CD4-positive, alpha-beta T cell (primary cell): ENCODE data around the gene OR52R1. TPM values are rescaled to one million over a fixed set of nuclear protein-coding genes. Genes with fewer than 3 reads are reported as not detected.
"Not testable (repeated sequence)": the region's sequence is repeated elsewhere in the genome, so short reads cannot be mapped to it uniquely, and the experiment has no call there.

Source experiments
- ATAC-seq: fragments of 200-7000 bp; cut with Tn5 transposase; one replicate; pipeline ENCODE4 v1.10.0; 2022; ENCODE audit warnings: mild to moderate bottlenecking; ENCODE audit not compliant: poor library complexity
- CTCF ChIA-PET: fragments of 350-600 bp; sonication (Branson Sonifier 250); formaldehyde crosslinking; loops from one replicate; lab custom pipeline; 2021; ENCODE audit warnings: antibody characterized with exemption, inconsistent platforms; lab: Charles Lee
- POLR2A ChIA-PET: fragments of 350-600 bp; sonication (Branson Sonifier 250); formaldehyde crosslinking; loops from one replicate; lab custom pipeline; 2021; ENCODE audit warnings: antibody characterized with exemption, inconsistent platforms; lab: Charles Lee
- DNase-seq, 14 experiments: peaks; one replicate each; pipeline ENCODE4 v3.0.0-alpha.2; 2013 to 2020; ENCODE audit warnings: mixed read lengths in 2 of 14
- H3K27ac ChIP-seq, 2 donors: one replicate each; pipeline versions ENCODE4 v1.5.1 to v1.7.0; 2013; ENCODE audit warnings: low read length in 2 of 2, low read depth in 1 of 2, mild to moderate bottlenecking in 1 of 2
- H3K27me3 ChIP-seq, 2 experiments: 1 replicate in 1 of 2; 2 replicates in 1 of 2; pipeline versions ENCODE4 v1.6.1 to v1.7.0; 2013; ENCODE audit warnings: low read length in 2 of 2, control low read depth in 1 of 2, mild to moderate bottlenecking in 1 of 2, moderate library complexity in 1 of 2; ENCODE audit not compliant: insufficient read depth in 2 of 2, control insufficient read depth in 1 of 2
- H3K36me3 ChIP-seq: one replicate; pipeline ENCODE4 v1.6.1; 2013; ENCODE audit warnings: low read length, control low read depth; ENCODE audit not compliant: insufficient read depth
- H3K4me1 ChIP-seq: one replicate; pipeline ENCODE4 v1.6.1; 2013; ENCODE audit warnings: low read length, control low read depth; ENCODE audit not compliant: insufficient read depth
- H3K4me3 ChIP-seq: one replicate; pipeline ENCODE4 v1.5.1; 2013; ENCODE audit warnings: mild to moderate bottlenecking, low read length, moderate library complexity
- H3K9me3 ChIP-seq, 2 experiments: 1 replicate in 1 of 2; 2 replicates in 1 of 2; pipeline versions ENCODE4 v1.6.1 to v1.7.0; 2013; ENCODE audit warnings: low read length in 2 of 2, mild to moderate bottlenecking in 2 of 2, control low read depth in 1 of 2, moderate library complexity in 1 of 2; ENCODE audit not compliant: control insufficient read depth in 1 of 2, insufficient read depth in 1 of 2
- H3K27ac Mint-ChIP-seq: one replicate; pipeline ENCODE4 v1.8.0; 2020; ENCODE audit warnings: mixed read lengths
- H3K27me3 Mint-ChIP-seq: one replicate; pipeline ENCODE4 v1.8.0; 2021; ENCODE audit warnings: mixed read lengths
- H3K36me3 Mint-ChIP-seq: one replicate; pipeline ENCODE4 v1.8.0; 2021; ENCODE audit warnings: low read depth, mixed read lengths
- H3K4me1 Mint-ChIP-seq: one replicate; pipeline ENCODE4 v1.8.0; 2021; ENCODE audit warnings: low read depth, mixed read lengths
- H3K4me3 Mint-ChIP-seq: one replicate; pipeline ENCODE4 v1.8.0; 2020; ENCODE audit warnings: mild to moderate bottlenecking, mixed read lengths
- H3K9me3 Mint-ChIP-seq: one replicate; pipeline ENCODE4 v1.8.0; 2020; ENCODE audit warnings: mixed read lengths
- intact Hi-C, 2 experiments: fragments of 100-400 bp; cut with DNase I in 1 of 2; cut with micrococcal nuclease in 1 of 2; formaldehyde crosslinking; loops; one replicate each; pipeline versions ENCODE4 v1.15.1 to v1.9.0; 2023 to 2025; cut with DNase I, micrococcal nuclease
- total RNA-seq, 174 experiments: library from RNA in 2 of 174; stranded (reverse) in 2 of 174; gene quantifications; one replicate each; pipeline ENCODE4 v1.2.3 and lab custom pipeline; 2021 to 2026
- TF ChIP-seq, protein P1 (sequence below): fragments of 200-600 bp; IDR thresholded peaks from one replicate; pipeline ENCODE4 v1.8.0; 2022; ENCODE audit warnings: antibody characterized with exemption, mild to moderate bottlenecking

OR52R1 gene
- total RNA-seq, 2 experiments from 2014 or later: not detected

DNA sequence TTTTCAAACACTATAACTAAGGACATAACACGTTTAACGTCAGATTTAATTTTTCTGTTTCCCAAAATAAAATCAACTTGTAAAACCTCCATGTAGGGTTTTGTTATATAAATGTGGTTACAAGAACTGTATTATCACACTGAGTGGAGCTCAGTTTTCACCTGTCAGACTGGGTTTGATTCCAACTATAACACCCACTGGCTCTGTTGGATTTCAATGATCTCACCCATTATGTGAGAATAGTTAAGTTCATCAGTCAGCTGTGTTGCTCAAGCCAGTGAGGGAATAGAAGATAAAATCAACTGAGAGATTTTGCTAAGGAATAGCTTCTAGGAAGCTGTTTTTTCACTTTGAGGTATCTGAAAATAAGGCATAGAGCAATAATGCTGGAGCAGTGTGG lies 5.1 kb upstream of the OR52R1 start:
- Histone ChIP-seq H3K4me3 (no peak overlapping the region), H3K4me1 (no peaks in the 10 kb centered on the region), H3K9me3 (no peaks in the 10 kb centered on the region), H3K27ac (no peak overlapping the region), H3K36me3 (no peaks in the 10 kb centered on the region), H3K27me3 (no peaks in the 10 kb centered on the region)
- H3K27ac Mint-ChIP-seq: no peak overlapping the region
- POLR2A ChIA-PET: no interaction called here
- no peaks in the 10 kb centered on the region for H3K9me3 Mint-ChIP-seq
- no peaks in the 10 kb centered on the region for H3K36me3 Mint-ChIP-seq
- TF ChIP-seq, protein P1, sequence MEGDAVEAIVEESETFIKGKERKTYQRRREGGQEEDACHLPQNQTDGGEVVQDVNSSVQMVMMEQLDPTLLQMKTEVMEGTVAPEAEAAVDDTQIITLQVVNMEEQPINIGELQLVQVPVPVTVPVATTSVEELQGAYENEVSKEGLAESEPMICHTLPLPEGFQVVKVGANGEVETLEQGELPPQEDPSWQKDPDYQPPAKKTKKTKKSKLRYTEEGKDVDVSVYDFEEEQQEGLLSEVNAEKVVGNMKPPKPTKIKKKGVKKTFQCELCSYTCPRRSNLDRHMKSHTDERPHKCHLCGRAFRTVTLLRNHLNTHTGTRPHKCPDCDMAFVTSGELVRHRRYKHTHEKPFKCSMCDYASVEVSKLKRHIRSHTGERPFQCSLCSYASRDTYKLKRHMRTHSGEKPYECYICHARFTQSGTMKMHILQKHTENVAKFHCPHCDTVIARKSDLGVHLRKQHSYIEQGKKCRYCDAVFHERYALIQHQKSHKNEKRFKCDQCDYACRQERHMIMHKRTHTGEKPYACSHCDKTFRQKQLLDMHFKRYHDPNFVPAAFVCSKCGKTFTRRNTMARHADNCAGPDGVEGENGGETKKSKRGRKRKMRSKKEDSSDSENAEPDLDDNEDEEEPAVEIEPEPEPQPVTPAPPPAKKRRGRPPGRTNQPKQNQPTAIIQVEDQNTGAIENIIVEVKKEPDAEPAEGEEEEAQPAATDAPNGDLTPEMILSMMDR: no peak
- H3K4me3 Mint-ChIP-seq: no peak overlapping the region
- no peak for ATAC-seq
- DNase-seq: no peak
- no peaks in the 10 kb centered on the region for H3K27me3 Mint-ChIP-seq
- CTCF ChIA-PET: no interaction called here
- intact Hi-C loops: no loop called here
- no peaks in the 10 kb centered on the region for H3K4me1 Mint-ChIP-seq

DNA sequence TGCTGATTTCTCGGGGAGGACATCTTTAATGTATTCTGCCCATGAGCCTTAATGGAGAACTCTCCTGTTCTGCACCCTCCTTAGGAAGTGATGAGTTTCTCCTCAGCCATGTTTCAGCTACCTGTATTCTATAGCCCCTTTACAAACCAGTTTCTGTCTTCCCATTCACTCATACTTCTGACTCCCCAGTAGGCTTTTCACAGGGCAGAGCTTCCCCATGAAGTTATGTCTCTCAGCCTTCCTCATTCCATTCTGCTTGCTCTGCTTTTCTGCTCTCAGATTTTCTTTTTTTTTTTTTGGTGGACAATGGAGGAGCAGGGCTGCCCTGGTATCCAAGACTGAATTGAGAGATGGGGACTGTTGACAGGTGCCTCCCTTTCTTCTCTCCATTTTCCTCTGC lies 4.3 kb upstream of the OR52R1 start:
- TF ChIP-seq, protein P1: no peak
- H3K9me3 Mint-ChIP-seq: no peaks in the 10 kb centered on the region
- no peak overlapping the region for H3K27ac ChIP-seq
- H3K27me3 Mint-ChIP-seq: no peaks in the 10 kb centered on the region
- no peaks in the 10 kb centered on the region for H3K36me3 ChIP-seq
- no peak overlapping the region for H3K4me3 Mint-ChIP-seq
- ATAC-seq (no peak), DNase-seq (no peak)
- ChIA-PET CTCF (no interaction called here), POLR2A (no interaction called here)
- H3K36me3 Mint-ChIP-seq: no peaks in the 10 kb centered on the region
- no peaks in the 10 kb centered on the region for H3K4me1 ChIP-seq
- no peaks in the 10 kb centered on the region for H3K9me3 ChIP-seq
- H3K27me3 ChIP-seq: no peaks in the 10 kb centered on the region
- intact Hi-C loops: no loop called here
- no peaks in the 10 kb centered on the region for H3K4me1 Mint-ChIP-seq
- H3K4me3 ChIP-seq: no peak overlapping the region
- no peak overlapping the region for H3K27ac Mint-ChIP-seq

DNA sequence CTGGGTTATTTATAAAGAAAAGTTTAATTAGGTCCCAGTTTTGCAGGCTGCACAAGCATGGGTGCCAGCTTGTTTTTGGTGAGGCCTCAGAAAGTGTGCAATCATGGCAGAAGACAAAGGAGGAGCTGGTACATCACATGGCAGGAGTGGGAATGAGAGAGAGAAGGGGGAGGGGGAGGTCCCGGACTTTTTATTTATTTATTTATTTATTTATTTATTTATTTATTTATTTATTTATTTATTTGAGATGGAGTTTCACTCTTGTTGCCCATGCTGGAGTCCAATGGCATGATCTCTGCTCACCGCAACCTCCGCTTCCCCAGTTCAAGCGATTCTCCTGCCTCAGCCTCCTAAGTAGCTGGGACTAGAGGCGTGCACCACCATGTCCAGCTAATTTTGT lies 2.9 kb downstream of the OR52R1 start:
- H3K36me3 Mint-ChIP-seq, H3K4me3 Mint-ChIP-seq, H3K27ac ChIP-seq, CTCF ChIA-PET, H3K27ac Mint-ChIP-seq, ATAC-seq, H3K27me3 ChIP-seq, DNase-seq, H3K9me3 Mint-ChIP-seq, H3K4me3 ChIP-seq, H3K27me3 Mint-ChIP-seq, H3K36me3 ChIP-seq, H3K4me1 Mint-ChIP-seq, H3K9me3 ChIP-seq, POLR2A ChIA-PET, H3K4me1 ChIP-seq, intact Hi-C loops: not testable (repeated sequence)

DNA sequence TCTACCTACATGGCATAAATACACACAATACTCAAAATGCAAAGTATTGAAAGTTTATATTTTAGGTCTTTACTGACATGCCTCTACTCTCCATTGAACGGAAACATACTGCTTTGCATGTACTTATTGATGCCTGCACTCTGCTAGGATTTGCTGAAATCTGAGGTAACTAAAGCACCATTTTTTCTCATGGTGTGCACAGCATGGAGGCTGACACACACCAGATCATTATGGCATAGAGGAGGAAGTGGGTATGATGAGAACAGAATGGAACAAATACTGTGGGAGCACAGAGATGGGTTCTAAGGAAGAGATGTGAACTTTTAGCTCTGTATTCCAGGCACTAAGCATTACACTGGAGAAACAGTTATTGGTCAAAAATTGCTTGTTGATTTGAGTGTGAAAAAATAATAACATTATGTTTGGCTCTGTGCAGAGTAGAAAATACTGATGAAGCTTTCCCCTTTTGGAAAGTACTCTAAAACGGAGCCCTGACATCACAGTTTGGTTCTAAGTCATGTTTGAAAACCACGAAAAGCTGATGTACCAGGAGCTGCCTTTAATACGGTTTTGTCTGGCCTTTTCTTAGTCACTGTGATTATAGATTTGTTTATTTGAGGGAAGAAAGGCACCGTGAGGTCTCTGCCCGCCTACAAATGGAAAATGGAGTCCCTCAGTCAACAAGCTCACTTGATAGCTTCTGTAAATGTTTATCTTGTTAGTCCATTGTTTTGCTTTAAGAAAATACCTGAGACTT lies 5.6 kb downstream of the OR52R1 start:
- Histone ChIP-seq H3K27me3 (no peaks in the 10 kb centered on the region), H3K4me1 (no peaks in the 10 kb centered on the region), H3K36me3 (no peaks in the 10 kb centered on the region), H3K9me3 (no peaks in the 10 kb centered on the region), H3K27ac (no peak overlapping the region), H3K4me3 (no peak overlapping the region)
- Mint-ChIP-seq H3K9me3 (no peaks in the 10 kb centered on the region), H3K36me3 (no peaks in the 10 kb centered on the region), H3K4me1 (no peaks in the 10 kb centered on the region), H3K27ac (no peak overlapping the region), H3K4me3 (no peak overlapping the region), H3K27me3 (peaks cover 4% of the 10 kb centered on the region)
- TF ChIP-seq, protein P1: no peak
- CTCF ChIA-PET: no interaction called here
- intact Hi-C loops: no loop called here
- POLR2A ChIA-PET: no interaction called here
- DNase-seq (no peak), ATAC-seq (no peak)
